ENCODE results near the gene ADPRHL1.
A peak's percentile ranks its signal among the peaks of the same experiment; 100 is the strongest.

The ADPRHL1 gene

DNA sequence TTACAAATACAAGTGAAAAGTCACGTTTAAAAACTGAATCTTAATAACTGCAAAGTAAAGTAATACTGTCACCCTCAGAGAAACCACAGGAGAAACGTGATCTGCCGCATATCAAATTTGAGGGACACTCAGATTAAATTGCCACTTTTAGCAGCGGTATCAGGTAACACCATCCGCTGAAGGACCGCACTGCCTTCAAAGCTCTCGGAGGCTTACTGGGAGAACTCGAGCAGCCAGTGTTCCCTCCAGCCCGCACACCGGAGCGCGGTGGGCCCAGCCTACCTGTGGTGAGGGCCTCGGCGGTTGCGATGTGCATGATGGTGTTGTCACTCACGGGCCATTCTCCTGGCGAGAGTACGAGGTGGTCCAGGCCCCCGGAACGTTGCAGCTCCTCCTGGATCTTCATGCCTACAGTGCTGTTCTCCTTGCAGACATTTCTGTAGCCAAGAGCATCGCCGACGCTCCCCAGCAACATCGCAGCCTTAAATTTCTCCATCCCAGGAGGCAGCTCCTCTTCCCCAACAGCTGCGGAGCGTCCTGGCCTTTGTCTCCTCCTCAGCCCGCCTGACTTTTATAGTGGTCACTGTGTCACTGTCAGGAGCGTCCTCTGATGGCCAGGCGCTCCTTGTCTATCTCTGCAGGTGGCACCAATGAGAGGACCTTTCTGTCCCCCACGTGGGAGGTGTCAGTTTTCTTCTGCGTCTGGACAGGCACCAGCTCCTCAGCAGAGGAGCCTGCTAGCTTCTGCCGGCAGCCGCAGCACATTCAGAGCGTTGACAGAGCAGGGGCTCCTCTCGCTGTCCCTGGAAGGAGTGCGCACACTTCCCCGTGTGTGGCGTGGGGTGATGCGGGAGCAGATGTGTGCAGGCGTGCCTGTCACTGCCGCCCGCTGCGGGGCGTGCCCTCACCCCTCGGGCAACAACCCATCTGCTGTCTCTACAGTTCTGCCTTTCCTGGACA is at the start of gene ADPRHL1:
Gene ADPRHL1, minus strand, starts transcription at position 547 of the 960 bp plus-strand sequence. Its CDS starts 51 bp downstream, at position 496.
- no peak for DNase-seq (ENCODE audit: low spot score)

DNA sequence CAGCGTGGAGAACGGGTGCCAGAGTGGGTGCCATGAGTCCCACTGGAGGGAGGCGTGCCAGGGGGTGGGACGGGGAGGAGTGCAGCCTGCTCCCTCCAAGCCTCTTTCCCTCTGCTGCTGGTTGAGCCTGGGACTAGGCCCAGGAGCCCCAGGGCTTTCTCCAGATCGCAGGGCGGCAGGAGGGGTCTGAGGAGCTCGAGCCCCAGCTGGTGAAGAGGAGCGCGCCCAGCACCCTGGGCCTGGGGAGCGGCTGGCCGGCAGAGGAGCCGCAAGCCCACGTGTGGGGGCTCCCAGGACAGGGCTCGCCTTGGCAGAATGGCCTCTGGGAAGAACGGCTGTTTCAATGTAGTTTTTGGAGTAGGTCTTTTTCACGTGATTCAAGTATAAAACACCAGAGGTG is 49.4 kb upstream of the ADPRHL1 start:
- DNase-seq (ENCODE audit: low spot score) = no peak

DNA sequence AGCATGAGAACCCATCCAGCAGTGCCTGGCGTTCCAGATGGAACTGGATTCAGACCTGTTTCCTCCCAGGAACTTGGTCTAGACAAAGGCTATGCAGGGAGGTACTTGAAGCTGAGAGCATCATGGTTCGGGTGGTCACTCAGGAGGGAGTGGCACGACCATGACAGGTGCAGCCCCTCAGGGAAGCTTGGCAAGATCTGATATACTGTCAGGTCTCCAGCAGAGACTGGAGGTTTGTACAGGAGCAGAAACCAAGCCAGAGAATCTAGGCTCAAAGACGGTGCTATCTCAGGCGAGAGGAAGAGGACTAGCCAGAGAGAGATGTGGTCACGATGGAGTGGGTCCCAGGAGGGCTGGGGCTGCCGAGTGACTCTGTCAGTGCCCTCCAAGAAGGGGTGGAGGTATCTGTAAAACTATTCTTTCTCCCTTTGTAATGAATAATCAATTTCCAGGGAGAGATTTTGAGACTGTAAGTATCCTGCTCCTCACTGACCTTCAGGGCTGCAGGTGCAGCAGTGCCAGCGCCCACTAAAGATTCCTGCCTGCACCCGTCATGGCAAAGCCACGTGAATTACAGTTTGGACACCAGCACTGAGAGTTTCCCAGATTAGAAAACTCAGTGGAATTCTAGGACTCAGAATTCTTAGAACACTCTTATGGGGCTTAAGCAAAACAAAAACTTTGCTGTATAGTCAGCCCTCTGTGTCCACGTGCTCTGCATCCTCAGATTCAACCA is 47.4 kb upstream of the ADPRHL1 start:
- DNase-seq (ENCODE audit: low spot score) = no peak

DNA sequence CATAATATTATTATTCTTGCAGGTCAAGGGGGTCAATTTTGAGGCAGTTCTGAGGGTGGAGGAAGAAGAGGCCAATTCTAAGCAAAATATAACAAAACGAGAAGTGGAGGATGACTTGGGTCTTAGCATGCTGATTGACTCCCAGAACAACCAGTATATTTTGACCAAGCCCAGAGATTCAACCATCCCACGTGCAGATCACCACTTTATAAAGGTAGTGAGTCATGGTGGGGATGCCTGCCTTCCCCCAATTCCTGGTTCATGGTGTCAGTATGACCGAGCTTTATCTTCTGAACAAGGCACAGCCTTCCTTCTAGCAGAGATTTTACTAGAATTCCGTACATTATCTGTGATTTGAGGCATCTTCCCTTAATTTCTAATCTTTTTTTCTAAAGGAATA is 46.6 kb upstream of the ADPRHL1 start:
- no peak for DNase-seq (ENCODE audit: low spot score)

DNA sequence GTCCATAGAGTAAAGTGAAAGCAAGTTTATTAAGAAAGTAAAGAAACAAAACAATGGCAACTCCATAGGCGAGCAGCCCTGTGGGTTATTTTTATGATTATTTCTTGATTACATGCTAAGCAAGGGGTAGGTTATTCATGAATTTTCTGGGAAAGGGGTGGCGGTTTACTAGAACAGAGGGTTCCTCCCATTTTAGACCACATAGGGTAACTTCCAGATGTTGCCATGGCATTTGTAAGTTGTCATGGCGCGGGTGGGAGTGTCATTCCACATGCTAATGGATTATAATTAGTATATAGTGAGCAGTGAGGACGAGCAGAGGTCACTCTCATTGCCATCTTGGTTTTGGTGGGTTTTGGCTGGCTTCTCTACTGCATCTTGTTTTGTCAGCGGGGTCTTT is 45.6 kb upstream of the ADPRHL1 start:
- no peak for DNase-seq (ENCODE audit: low spot score)

DNA sequence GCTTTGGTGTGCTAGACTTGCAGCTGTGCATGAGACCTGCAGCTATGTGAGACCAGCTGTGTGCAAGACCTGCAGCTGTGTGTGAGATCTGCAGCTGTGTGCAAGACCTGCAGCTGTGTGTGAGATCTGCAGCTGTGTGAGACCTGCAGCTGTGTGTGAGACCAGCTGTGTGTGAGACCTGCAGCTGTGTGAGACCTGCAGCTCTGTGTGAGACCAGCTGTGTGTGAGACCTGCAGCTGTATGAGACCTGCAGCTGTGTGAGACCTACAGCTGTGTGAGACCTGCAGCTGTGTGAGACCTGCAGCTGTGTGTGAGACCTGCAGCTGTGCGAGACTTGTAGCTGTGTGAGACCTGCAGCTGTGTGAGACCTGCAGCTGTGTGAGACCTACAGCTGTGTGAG is 43.9 kb upstream of the ADPRHL1 start:
- no peak for DNase-seq (ENCODE audit: low spot score)

DNA sequence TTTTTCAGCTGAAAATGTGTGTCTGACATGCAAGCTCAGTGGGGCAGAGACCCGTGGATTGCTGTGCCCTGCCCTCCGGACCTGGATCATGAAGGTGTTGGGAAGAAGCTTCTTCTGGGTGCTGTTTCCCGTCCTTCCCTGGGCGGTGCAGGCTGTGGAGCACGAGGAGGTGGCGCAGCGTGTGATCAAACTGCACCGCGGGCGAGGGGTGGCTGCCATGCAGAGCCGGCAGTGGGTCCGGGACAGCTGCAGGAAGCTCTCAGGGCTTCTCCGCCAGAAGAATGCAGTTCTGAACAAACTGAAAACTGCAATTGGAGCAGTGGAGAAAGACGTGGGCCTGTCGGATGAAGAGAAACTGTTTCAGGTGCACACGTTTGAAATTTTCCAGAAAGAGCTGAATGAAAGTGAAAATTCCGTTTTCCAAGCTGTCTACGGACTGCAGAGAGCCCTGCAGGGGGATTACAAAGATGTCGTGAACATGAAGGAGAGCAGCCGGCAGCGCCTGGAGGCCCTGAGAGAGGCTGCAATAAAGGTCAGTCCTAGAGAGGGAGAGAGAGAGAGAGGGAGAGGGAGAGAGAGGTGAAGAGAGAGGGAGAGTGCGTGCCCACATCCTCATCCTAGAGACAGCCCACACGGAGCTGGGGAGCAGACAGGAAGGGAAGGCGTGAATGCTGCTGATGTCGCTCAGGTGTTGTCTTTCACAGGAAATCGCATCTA is 42.4 kb upstream of the ADPRHL1 start:
- DNase-seq (ENCODE audit: low spot score) = no peak

DNA sequence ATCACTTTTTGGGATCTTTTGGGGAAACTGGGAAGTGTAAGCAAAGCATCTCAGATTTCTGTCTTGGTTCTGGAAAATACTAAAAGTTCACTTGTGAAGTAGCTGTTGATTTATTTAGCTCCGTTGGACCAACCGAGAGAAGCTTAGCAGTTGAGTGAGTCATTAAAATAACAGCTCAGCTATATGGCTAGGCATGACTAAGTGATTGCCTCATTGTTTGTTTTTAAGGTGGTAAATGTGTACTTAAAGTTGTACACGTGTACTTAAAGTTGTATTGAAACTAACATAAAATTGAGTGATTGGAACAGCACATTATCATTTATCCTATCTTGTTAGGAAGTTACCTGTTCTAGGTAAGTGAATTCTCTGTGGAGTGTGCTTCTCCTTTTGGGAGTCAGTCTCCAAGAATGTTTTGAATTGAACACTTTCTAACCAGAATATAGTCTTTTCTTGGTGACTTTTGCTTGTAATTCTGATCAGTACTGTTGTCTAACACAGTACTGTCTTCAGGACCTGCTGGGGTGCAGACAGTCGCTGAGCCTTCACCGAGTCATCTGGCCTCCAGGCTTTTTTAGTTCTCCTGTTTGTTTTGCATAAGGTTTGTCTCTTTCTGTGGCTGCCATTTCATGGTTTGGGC is 40.1 kb upstream of the ADPRHL1 start:
- DNase-seq (ENCODE audit: low spot score) = no peak

DNA sequence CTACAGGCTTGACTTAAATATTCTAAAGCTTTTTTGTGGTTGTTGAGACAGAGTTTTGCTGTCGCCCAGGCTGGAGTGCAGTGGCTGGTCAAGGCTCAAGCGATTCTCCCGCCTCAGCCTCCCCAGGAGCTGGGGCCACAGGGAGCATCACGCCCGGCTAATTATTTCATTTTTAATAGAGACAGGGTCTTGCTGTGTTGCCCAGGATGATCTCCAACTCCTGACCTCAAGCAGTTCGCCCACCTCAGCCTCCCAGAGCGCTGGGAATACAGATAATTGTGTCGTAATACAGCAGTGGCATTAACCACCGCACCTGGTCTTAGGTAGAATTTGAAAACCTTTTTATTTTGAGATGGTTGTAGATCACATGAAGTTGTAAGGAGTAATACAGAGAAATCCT is 38.7 kb upstream of the ADPRHL1 start:
- DNase-seq (ENCODE audit: low spot score) = no peak

DNA sequence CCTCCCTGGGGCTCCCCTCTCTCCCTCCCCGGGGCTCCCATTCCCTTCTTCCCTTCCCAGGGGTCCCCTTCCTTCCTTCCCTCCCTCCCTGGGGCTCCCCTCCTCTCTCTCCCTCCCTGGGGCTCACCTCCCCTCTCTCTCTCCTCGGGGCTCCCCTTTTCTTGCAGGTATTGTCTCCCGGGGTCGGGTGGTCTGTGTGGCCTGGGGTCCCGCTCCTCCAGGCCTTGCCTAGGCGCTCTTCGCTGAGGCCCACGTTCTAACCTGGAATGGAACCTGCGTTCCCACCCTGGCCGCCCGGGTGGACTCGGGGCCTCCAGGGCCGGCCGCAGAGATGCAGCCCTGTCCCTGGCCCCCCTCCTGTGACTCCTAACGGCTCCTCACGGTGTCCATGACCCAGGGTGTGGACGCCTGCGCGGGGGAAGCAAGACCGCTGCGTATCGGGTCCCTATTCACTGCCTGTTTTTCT is 38.2 kb upstream of the ADPRHL1 start:
- DNase-seq (ENCODE audit: low spot score) = no peak

DNA sequence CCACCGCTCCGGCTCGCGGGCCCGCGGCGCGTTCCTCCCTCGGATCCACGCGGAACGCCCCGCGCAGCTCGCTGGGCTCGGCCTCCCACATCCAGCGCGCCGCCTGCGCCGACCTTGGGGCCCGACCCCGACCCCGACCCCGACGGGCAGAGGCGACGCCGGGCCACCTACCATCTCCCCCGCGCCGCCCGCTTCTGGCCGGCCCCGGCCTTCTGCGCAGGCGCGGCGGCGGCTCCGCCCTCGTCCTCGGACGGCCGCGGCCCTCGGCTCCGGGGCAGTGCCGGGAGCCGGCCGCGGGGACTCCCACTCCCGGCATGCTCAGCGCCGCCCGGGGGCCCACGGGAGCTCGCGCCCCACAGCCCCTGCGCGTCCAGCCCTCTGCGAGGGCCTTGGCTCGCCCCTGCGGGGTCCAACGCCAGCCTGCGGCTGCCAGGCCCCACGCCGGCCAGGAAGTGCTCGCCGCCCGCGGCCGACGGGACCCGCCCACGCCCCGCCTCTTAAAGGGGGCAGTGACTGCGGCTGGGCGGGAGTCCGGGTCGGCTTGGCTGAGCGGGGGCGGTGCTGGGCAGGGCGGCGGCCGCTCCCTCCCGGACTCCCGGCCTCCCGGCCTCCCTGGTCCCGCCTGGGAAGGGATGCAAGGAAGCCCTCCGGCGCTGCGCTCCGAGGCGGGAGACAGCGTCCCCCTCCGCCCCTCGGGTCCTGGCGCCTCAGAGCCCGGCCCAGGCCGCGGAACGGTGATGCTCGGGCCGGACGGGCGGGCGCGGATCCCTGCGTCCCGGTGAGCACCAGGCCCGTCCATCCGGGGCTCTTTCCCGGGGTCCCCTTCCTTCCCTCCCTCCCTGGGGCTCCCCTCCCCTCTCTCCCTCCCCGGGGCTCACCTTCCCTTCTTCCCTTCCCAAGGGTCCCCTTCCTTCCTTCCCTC is 37.5 kb upstream of the ADPRHL1 start, which contains the start of gene DCUN1D2:
Gene DCUN1D2, minus strand, starts transcription at position 216 of the 922 bp plus-strand sequence. Its CDS starts 42 bp downstream, at position 174.
- peak; percentile 97 for DNase-seq (ENCODE audit: low spot score)

DNA sequence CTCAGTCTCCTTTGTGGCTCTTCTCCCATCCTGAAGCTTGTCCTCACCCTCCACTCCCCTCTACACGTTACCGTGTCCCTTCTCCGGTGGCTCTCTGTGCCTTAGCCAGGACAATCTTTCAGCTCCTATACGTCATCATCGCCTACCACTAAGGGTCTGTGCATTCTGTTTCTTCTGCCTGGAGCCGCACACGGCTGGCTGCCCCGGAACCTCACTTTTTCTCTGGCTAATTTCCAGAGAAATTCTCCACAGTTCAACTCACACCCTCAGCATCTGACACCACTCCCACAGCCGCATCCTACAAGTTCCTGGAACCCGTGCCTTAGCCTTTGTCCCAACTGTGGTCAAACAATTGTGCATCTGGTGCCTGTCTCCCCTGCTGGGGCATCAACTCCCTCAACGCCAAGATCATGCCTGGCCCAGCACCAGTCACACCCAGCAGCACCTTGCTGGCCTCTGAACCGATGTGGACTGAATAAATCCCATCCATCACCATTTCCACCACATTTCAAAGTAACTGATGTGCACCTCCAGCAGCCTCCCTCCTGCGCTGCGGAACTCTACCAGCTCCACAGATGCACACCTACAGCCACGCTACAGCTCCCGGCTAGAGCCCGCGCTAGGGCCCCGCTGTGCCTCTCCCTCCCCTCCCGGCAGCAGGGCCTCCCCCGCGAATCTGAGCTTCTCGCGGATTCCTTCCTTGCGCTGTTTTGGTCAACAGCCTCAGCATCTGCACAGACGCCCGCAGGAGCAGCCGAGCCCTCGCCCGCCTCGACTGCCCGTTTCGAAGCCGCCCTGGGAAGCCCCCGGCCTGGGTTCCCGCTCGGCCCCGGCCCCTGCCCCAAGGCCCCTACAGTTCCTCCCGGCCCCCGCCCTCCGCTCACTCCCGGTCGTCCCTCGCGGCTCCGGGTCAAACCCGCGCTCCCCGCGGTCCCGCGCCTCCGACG is 36.5 kb upstream of the ADPRHL1 start:
- no peak for DNase-seq (ENCODE audit: low spot score)

DNA sequence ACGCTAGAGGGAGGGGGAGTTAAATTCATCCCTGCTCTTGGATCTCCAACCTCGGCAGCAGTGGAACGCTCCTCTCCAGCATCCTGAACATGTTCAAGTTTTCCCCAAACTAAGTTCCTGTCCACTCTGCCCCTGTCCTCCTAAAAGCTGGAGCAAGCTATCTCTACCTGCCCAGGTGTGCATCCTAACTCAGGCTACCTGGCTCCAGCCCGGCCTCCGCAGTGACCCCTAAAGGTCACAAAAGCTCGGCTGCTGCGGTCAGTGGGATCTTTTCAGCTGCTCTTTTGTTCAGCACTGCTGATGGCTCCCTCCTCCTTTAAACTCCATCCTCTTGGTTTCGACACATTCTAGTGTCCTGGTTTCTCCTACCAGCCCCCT is 35.9 kb upstream of the ADPRHL1 start:
- DNase-seq (ENCODE audit: low spot score) = no peak

DNA sequence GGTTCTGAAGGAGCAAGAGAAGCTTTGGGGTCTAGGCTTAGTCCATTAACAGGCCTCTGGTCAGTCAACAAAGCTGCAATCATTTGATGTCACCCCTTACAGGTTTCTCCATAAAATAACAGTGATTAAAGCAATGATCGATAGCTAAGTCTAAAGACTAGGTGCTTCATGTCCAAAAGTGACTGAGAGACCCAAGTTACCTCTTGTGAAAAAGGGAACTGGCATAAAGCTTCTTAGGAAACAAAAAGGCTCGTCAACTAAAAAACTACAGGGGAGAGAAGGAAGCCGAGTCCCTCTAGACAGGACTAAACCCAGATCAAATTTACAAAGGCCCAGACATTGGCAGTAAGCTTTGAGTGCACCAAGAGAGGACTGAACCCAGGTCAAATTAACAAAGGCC is 35.0 kb upstream of the ADPRHL1 start:
- no peak for DNase-seq (ENCODE audit: low spot score)

DNA sequence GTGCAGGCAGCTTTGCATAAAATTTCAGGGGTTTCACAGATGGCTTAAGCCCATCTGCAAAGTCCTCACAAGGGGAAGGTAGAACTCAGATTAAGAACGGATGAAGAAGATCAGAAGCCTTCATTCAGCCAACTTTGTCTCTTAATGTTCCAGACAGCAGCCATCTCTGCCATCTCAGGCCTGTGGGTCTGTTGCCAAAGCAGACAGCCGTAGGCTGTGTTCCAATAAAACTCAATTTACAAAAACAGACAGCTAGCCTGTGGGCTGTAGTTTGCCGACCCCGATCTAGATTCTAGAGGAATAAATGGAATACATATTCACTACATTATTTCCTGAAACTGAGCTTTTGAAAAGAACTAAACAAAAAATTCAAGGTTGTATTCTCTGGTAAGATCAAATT is 33.4 kb upstream of the ADPRHL1 start:
- DNase-seq (ENCODE audit: low spot score) = no peak

DNA sequence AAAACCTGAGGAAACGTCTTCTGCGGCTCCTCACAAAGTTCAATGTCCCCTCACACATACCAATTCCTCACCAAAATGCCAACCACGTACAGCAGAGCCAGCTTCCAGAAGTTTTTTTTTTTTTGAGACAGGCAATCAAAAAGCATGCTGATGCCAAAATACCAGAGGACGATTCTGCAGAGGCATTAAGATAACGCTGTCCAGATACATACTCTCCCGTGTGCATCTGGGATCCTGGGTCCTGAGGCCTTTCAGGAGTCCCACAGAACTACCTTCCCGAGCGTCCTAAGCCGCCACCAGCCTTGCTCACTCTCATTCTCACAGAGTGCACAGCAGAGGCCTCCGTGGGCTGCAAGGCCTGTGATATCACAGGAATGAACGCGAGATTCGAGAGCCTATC is 32.3 kb upstream of the ADPRHL1 start:
- no peak for DNase-seq (ENCODE audit: low spot score)

DNA sequence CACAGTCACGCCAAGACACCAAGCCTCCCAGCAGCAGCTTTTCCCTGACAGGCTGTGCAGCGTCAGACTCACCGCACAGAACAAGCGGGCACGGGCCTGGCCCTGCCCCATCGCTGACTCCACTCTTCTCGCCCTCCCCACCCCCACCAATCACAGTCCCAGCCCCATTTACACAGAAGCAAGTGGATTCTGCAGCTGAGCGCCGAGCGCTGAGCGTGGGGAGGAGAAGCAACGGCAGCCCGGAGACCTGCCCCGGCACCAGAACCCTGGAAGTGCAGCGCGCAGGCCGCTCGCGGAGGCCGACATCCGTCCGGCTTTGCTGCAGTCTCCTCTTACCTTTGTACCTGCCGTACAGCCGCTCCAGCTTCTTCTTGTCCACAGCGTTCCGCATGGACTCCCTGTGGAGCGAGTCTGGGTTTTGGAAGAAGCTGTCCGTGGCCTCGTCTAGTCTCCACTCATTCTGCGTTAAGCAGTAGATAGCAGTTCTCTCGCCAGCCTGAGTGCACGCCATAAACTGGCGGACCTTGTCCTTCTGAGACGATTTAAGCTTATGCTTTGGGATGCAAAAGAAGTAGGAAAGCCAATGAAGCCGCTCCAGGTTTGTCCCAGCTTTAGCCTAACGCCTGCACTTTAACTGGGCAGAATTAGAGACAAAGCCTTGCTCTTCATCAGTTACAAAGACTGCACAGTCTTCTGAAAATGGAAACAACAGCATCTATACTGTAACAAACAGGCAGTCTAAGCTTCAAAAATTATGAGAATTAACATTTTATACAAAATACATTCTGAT is 30.4 kb upstream of the ADPRHL1 start:
- DNase-seq (ENCODE audit: low spot score) = no peak

DNA sequence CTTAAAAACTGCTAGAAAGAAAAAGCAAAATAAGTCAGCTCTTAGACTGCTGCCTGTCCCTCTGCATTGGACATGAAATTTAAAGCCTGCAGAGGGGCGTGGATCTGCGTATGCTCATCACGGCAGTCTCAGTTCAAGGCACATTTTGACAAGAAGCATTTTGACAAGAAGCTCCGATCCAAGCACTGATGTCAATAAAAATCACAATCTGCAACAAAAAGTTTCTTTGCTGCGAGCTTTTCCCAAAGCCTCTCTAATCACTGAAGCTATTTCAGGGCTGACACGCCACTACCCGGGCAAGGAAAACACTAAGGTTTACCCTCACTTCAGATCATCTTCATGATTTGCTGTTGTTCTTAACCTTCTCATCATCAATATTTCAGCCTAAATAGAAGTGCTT is 29.8 kb upstream of the ADPRHL1 start:
- DNase-seq (ENCODE audit: low spot score) = no peak

DNA sequence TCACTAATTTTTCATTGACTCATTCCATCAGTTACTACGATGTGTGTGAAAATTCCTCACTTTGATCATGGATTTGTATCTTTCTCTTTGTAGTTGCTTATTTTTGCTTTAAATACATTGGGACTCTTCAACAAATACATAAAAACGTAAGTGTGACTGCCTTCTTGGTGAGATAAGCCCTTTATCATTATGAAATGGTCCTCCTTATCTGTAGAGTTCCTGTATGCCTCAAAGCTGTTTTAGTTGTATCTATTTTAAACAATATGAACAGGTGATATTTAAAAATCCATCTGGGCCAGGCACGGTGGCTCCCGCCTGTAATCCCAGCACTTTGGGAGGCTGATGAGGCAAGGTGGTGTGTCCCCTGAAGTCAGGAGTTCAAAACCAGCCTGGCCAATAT is 25.9 kb upstream of the ADPRHL1 start:
- no peak for DNase-seq (ENCODE audit: low spot score)
